ENCODE measurements around the gene HMGA1.

HMGA1 gene

GRCh38 chr6:34236443-34237315 is at the start of gene HMGA1:
Gene HMGA1, plus strand, starts transcription at chr6:34236873. Its CDS starts 3,908 bp downstream, at chr6:34240781.
- DNase-seq (ENCODE audit: low read depth in 1 of 2, low spot score in 1 of 2): peak; percentile 77 to 83

DNA sequence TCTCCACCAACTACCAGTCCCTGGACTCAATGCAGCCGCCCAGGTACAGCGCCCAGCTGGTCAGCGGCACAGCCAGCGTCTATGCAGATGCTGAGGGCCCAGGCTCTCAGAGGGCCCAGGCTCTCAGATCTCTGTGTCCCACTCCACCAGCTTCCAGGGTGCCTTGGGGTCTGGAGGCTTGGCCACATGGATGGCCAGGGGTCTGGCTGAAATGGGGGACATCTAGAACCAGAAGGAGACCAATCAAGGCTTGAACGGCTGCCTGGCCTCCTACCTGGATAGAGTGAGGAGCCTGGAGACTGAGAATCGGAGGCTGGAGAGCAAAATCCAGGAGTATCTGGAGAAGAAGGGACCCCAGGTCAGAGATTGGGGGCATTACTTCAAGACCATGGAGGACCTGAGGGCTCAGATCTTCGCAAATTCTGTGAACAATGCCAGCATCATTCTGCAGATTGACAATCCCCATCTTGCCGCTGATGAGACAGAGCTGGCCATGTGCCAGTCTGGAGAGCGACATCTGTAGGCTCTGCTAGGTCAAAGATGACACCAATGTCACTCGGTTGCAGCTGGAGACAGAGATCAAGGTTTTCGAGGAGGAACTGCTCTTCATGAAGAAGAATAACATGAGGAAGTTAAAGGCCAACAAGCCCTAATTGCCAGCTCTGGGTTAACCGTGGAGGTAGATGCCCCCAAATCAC is 46.7 kb upstream of the HMGA1 start:
- DNase-seq (ENCODE audit: low read depth in 1 of 2, low spot score in 1 of 2): peak in 1 of 2 donors; percentile 46

DNA sequence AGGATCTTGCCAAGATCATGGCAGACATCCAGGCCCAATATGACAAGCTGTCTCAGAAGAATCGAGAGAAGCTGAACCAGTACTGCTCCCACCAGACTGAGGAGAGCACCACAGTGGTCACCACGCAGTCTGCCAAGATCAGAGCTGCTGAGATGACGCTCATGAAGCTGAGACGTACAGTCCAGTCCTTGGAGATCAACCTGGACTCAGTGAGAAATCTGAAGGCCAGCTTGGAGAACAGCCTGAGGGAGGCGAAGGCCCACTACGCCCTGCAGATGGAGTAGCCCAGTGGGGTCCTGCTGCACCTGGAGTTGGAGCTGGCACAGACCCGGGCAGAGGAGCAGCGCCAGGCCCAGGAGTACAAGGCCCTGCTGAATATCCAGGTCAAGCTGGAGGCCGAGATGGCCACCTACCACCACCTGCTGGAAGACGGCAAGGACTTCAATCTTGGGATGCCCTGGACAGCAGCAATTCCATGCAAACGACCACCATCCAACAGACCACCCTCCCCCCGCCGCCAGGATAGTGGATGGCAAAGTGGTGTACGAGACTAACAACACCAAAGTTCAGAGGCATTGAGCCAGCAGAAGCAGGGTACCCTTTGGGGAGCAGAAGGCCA is 46.1 kb upstream of the HMGA1 start:
- DNase-seq (ENCODE audit: low read depth in 1 of 2, low spot score in 1 of 2): no peak

GRCh38 chr6:34194772-34195171 is 41.9 kb upstream of the HMGA1 start:
- no peak for DNase-seq (ENCODE audit: low read depth in 1 of 2, low spot score in 1 of 2)

DNA sequence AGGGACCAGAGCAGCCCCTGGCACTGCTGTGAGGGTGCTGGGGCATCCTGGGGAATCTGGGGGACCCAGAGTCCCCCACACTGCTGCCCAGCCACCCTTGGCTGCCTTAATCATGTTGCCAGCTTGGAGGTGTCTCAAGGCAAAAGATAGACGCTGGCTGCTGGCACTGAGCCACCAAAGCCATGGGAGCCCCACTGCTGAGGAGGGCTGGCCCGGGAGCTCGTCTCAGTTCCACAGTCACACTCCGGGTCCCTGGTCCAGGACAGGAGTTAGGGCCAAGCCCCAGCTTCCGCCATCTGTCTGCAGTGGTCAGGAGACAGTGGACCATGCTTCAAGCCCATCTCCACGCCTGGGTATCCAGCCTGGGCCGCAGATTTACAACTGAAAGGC is 41.0 kb upstream of the HMGA1 start:
- DNase-seq (ENCODE audit: low read depth in 1 of 2, low spot score in 1 of 2): no peak

- peak; percentile 83 to 92 for DNase-seq (ENCODE audit: low read depth in 1 of 2, low spot score in 1 of 2)
These were observed 40.4 kb upstream of the HMGA1 start for GRCh38 chr6:34196116-34196832.

DNA sequence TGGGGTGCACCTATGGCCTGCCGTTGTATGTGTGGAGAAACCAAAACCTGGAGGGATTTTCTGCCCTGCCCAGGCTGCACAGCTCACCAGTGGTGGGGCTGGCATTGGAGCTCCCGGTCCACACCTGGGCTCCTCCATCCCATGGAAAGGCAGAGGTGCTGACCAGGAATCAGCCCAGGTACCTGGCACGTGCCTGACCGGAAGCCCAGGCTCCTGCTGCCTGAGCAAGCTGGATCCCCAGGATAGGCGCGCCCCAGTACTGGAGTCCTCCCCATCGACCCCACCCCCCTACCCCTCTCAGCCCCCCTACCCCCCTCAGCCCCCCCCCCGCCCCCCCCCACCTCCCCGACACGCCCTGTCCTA is 39.9 kb upstream of the HMGA1 start:
- no peak for DNase-seq (ENCODE audit: low read depth in 1 of 2, low spot score in 1 of 2)

DNA sequence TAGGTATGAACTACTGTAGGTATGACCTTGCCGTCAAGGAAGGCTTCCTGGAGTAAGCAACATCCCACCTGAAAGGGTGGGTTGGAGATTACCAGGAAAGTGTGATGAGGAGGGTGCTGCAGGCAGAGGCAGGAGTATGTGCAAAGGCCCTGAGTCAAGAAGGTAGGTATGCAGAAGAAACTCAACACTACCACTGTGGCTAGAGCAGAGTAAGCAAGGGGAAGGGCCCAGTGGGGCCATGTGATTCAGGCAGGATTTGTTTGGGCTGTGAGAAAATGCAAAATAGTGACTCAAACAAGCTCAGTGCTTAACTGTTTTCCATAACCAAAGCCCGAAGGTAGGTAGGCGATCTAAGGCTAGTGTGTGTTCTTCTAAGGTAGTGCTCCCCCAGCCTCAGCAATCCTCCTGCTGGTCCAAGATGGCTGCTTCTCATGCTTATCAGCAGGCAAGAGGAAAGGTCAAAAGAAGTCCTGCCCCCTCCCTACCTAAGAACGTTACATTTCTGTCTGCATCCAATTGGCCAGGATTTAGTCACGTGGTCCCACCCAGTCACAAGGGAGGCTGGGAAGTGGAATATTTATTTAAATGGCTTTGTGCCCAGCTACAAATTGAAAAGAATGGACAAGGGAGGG is 36.2 kb upstream of the HMGA1 start:
- DNase-seq (ENCODE audit: low read depth in 1 of 2, low spot score in 1 of 2): no peak

DNA sequence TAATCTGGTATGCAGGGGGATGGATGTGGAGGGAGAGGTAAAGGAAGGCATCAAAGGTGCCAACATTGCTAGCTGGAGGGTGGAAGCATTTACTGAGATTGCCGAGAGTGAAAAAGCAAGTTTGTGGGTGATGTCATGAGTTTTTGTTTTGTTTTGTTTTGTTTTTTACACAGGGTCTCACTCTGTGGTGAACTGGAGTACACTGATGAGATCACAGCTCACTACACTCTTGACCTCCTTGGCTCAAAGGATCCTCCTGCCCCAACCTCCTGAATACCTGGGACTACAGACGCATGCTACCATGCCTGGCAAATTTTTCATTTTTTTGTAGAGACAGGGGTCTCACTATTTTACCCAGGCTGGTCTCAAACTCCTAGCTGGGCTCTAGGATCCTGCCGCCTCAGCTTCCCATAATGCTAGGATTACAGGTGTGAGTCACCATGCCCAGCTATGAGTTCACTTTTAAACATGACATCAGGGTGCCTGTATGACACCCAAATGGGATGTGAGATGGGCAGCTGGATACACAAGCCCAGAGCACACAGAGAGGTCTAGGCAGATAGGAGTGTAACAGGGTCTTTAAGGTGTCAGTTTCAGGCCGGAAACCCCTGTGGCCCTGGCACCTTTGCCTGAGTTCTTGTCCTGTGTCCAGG is 35.1 kb upstream of the HMGA1 start:
- no peak for DNase-seq (ENCODE audit: low read depth in 1 of 2, low spot score in 1 of 2)

DNA sequence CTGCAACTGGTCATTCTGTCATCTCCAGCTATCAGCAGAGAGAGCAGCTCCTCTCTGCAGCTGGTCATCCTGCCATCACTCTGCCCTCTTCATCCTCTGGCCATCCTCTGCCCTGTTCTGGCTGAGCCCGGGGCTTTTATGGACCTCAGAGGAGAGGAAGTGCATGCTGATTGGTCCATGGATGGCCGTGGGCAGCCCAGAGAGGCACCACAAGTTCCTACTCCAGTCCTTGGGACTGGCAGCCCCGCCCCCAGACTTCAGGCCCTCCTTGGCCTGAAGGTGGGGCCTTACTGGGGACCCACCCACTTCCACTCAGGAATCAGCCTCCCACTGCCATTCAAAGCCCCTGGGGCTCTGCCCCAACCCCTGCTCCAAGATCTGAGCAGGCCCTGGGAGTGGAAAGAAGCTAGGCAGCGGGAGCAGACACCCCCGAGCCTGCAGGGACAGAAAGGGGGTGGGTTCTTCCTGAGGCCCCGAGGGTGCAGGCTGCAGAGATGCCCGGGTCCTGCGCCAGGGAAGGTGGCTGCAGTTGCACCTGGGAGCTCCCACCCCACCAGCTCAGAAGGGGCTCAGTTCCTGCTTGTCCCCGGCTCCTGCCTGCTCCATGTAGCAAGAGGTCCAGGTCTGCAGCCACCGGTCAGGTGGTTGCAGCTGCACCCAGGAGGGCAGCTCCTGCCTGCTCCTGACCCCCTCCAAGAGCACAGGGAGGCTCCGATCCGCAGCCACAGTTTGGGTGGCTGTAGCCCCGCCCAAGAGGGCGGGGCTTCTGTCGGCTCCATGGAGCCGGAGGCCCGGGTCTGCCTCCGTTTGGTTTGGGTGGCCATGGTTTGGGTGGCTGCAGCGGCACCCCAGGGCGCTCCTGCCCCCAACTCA is 34.1 kb upstream of the HMGA1 start:
- DNase-seq (ENCODE audit: low read depth in 1 of 2, low spot score in 1 of 2): no peak

GRCh38 chr6:34204693-34205092 is 32.0 kb upstream of the HMGA1 start:
- no peak for DNase-seq (ENCODE audit: low read depth in 1 of 2, low spot score in 1 of 2)

- DNase-seq (ENCODE audit: low read depth in 1 of 2, low spot score in 1 of 2): no peak
These were observed 31.2 kb upstream of the HMGA1 start for GRCh38 chr6:34205466-34205865.

GRCh38 chr6:34205916-34206315 is 30.8 kb upstream of the HMGA1 start:
- DNase-seq (ENCODE audit: low read depth in 1 of 2, low spot score in 1 of 2): no peak

DNA sequence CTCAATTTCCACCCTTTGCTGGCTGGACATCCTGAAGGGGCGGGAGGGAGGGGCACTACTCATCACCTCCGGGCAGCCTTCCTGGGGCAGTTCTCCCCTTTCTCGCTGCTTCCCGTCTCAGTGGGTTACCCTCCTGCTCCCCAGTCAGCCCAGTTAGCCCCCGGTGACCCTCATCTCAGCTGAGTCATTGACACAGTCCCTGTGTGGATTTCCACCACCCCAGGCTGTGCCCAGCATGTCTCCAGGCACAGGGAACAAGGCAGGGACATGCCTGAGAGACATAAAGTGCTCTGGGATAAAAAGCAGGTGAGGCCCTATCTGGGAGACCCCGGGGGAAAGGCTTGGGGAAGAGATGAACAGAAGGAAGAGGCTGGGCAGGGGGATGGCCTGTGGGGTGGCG is 29.9 kb upstream of the HMGA1 start:
- no peak for DNase-seq (ENCODE audit: low read depth in 1 of 2, low spot score in 1 of 2)

DNA sequence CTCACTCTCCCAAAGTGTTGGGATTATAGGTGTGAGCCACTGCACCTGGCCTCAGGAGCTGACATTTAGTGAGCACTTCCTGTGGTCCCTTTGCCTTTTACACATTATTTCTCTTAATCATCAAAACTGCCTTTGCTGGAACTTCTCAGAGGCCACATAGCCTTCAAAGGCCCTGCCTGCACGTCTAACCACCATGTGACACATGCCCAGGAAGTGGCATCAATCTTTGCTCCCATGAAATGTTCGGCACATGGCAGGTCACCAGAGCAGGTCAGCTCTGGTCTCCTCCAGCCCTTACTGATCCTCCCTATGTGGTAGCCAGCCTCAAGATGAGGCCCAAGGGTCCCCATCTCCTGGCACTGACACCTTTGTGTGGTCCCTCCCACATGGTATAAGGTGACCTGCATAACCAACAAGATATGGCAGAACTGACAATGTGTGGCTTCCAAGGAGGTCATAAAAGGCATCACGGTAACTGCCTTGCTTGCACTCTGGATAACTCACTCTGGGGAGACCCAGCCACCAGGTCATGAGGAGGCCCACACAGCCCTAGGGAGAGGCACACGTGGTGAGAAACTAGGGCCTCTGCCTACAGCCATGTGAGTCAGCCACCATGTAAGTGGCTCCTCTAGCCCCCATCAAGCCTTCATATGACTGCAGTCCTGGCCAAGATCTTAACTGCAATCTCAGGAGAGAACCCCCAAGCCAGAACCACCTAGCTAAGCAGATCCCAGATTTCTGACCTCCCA is 28.8 kb upstream of the HMGA1 start:
- no peak for DNase-seq (ENCODE audit: low read depth in 1 of 2, low spot score in 1 of 2)

DNA sequence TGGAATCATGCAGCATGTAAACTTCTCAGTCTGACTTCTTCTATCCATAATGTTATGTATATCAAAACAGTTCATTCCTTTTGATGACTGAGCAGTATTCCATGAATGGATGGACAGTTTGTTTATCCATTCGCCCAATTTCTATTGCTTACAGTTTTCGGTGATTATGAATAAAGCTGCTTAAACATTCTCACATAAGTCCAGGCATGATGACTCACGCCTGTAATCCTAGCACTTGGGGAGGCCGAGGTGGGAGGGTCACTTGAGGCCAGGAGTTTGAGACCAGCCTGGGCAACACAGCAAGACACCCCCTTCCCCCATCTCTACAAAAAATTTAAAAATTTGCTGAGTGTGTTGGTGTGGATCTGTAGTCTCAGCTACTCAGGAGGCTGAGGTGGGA is 22.9 kb upstream of the HMGA1 start:
- DNase-seq (ENCODE audit: low read depth in 1 of 2, low spot score in 1 of 2): no peak

- DNase-seq (ENCODE audit: low read depth in 1 of 2, low spot score in 1 of 2): no peak
These were observed 18.0 kb upstream of the HMGA1 start for GRCh38 chr6:34218691-34219090.

- DNase-seq (ENCODE audit: low read depth in 1 of 2, low spot score in 1 of 2): no peak
These were observed 13.2 kb upstream of the HMGA1 start for GRCh38 chr6:34223381-34223955.

Data from activated CD4-positive, alpha-beta T cell treated with anti-CD3 and anti-CD28 coated beads, Interleukin-2, amount 50 U/mL, for 24 hours (primary cell).